Hippocampal formation (tissue), 2 donors: ENCODE data around the gene FURIN.
"Not testable (repeated sequence)": the region's sequence is repeated elsewhere in the genome, so short reads cannot be mapped to it uniquely, and the experiment has no call there.

Experiments used
- DNase-seq, 2 donors: peaks; one replicate each; lab custom pipeline; 2025; lab: John Stamatoyannopoulos, UW

The FURIN gene

DNA sequence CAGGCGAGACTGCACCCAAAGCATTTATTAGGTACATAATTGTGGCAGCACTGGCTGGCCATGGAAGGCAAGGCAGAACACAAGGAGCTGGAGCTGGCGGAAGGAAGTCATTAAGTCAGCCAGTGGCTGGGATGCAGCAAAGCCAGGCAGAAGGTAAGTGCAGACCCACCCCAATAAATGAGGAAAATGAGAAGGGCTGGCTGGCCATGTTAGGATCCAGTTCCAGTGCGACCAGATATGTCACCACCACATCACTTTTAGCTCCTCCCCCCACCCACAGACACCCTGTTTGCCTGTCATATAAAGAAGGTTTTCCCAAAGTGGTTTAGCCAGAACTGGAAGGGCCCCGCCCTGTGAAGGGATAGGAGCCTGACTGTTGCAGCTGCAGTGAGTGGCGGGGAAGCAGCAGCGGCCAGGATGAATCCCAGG is at the start of gene FURIN:
Gene FURIN (plus strand): TSS at position 328 of the 429 bp plus-strand sequence. CDS start 7,153 bp downstream, outside the sequence.
- no peak for DNase-seq

DNA sequence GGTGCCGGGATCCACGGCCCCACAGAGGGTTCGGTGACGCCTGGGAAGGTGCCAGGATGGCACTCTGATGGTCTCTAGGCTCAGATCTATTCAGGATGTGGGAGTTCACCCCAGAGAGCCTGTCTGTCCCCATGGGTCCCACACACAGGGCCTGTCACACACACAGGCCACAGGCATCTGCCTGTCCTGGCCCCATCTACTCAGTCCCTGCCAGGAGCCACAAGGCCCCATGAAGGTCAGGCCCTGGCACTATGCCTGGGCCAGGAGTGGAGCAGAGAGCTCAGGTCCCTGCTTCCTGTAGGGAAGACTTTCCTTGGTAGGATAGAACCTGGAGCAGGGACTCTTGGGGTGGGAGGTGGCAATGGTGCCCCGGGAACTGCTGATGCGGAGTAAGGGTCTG is 49.0 kb upstream of the FURIN start:
- no peak for DNase-seq

GRCh38 chr15:90819850-90820249 is 48.5 kb upstream of the FURIN start:
- DNase-seq = no peak

- no peak for DNase-seq
Measured at GRCh38 chr15:90820481-90820880, 47.9 kb upstream of the FURIN start.

- no peak for DNase-seq
Measured at GRCh38 chr15:90822204-90822955, 46.0 kb upstream of the FURIN start.

DNA sequence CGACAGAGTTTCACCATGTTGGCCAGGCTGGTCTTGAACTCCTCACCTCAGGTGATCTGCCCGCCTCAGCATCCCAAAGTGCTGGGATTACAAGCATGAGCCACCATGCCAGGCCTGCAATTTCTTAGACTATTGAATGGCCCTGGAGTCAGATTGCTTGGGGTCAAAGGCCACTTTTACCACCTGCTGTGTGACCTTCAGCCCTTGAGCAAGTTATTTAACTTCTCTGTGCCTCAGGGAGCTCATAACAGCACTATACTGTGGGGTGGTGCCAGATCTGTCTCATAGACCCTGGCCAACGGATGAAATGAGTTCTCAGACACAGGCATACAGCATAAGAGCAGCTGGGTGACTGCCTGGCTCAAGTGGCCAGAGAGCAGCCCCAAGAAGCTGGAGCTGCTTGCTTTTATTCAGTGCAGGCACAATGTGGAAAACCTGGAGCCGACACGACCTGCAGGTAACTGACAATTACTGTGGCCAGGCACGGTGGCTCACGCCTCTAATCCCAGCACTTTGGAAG is 44.9 kb upstream of the FURIN start:
- DNase-seq = no peak

DNA sequence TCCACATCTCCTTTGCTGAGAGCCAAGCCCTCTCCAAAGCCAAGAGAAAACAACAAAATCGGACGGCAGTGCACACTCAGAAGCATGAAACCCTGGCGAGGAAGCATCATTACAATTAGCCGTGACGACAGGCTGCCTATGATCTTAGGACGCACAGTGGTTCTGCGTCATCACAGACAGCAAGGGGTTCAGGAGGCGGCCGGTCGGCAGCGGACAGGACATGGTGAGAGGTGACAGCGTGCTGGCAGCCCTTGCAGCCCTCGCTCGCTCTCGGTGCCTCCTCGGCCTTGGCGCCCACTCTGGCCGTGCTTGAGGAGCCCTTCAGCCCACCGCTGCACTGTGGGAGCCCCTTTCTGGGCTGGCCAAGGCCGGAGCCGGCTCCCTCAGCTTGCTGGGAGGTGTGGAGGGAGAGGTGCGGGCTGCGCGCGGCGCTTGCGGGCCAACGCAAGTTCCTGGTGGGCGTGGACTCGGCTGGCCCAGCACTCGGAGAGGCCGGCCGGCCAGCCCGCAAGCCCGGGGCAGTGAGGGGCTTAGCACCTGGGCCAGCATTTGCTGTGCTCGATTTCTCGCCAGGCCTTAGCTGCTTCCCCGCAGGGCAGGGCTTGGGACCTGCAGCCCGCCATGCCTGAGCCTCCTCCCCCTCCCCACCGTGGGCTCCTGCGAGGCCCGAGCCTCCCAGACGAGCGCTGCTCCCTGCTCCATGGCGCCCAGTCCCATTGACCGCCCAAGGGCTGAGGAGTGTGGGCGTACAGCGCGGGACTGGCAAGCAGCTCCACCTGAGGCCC is 43.1 kb upstream of the FURIN start:
- DNase-seq = not testable (repeated sequence)

GRCh38 chr15:90826206-90826885 is 42.0 kb upstream of the FURIN start:
- not testable (repeated sequence) for DNase-seq

DNA sequence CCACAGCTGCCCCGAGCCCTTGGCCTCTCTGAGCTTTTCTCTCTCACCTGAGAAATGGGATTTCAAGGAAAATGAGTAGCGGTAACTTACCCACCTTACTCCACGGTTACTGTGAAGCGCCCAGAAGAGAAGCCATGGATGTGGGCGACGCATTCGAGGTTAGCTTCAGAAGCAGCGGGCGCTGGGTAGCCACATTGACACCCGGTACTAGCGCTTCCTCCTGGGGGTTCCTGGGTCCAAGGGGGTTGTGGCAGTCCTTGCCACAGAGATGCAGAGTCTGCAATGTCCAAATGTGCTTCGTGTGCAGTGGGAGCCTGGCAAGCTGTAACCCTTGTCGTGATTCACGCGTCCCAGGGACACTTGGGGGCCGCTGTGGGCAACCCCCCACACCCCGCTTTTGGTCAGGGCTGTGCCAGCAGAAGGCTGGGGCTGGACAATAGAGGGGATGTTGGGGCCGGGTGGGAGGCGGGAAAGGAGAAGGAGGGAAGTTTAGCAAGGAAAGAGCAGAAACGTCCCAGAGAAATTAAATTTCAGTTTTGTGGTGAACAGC is 41.4 kb upstream of the FURIN start:
- no peak for DNase-seq

GRCh38 chr15:90828111-90828510 is 40.3 kb upstream of the FURIN start:
- no peak for DNase-seq

DNA sequence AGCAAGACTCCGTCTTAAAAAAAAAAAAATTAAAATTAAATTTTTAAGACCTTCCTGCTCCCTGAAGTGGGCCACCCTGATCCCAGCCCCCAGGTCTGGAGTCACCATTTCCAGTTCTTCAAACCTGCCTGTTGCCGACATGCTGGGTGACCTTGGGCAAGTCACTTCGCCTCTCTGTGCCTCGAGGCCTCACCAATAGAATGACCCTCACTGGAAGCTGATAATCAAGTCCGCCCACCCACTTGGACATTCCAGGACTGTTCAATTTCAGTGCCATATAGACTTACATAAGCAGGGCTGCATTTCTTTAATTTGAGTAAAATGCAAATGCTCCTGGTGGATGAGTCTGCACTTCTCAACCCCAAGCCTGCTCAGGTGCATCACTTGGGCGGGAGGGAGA is 39.3 kb upstream of the FURIN start:
- DNase-seq = no peak

DNA sequence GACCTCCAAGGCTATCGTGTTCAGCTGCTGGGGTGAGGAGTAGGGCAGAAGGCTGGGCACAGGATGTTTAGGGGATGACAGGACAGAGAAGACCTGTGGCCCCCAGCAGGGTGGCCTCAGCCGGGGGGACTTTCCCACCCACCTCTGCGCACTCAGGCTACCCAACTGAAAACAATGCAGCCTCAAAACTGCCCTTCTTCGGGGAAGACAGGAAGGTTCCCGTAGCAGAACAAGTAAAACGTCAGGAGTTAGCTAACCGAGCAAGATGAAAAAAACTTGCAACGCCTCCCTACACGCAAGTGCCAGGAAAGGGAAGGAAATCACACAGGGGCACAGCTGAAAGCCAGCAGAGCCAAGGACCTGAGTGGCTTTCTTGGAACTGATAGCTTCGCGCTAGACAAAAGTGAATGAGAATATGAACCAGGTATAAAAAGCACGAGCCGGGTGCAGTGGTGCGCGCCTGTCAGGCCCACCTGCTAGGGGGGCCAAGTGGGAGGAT is 38.4 kb upstream of the FURIN start:
- no peak for DNase-seq

DNA sequence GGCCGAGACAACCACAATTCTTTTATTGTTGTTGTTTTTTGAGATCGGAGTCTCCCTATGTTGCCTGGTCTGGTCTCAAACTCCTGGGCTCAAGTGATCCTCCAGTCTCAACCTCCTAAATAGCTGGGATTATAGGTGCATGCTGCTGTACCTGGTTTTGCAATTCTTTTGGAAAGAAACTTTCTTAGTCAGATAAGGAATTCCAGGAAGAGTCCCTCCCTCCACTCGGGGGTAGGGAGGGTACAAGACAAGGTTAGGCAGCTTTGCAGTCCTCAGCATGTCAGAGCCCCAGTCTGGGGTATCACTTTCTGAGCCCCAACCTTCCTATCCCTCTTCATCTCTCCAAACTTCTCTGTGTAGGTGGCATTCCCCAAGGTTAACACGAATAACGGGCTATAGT is 33.8 kb upstream of the FURIN start:
- DNase-seq = no peak

DNA sequence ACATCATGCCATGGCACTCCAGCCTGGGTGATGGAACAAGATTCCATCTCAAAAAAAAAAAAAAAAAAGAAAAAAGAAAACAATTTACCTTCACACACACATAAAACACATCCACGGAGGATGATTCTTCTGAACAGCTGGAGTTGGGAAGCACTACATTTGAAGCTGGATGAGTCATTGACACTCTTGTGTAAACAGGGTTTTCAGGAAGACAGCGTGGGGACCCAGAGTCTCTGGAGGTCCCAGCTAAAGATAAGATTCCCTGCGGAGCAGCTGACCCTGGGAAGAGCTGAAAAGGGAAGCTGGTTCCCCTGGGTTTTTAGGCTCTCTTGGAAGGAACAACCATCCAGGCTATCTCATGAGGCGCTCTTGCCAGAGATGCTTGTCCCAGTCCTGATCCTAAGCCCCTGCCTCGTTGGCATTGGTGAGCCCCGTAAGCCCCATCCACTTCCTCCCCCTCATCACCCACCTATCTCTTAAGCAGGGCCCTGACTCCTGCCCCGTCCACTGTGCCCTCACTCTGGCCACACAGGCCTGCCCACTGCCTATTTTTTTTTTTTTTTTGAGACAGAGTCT is 32.0 kb upstream of the FURIN start:
- no peak for DNase-seq

- no peak for DNase-seq
Measured at GRCh38 chr15:90837094-90837493, 31.3 kb upstream of the FURIN start.

GRCh38 chr15:90838139-90838538 is 30.2 kb upstream of the FURIN start:
- no peak for DNase-seq

DNA sequence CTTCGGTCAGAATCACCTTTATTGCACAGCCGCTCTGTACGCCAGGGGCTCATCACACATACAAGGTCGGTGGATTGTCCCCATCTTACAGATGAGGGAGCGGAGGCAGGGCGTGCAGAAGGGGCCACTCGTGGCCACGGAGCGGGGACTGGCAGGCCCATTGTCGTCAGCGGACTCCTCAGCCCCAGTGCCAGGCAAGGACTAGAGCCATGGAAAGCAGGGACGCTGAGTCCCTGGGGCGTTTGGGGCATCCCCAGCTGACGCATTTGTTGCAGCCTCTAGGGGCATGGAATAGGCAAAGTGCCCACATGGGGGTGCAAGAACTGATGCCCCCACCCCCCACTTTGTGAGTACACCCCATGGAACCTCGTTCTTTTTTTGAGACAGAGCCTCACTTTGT is 29.8 kb upstream of the FURIN start:
- no peak for DNase-seq

- peak in 1 of 2 donors; percentile 72 for DNase-seq
Measured at GRCh38 chr15:90839187-90840071, 29.0 kb upstream of the FURIN start.

DNA sequence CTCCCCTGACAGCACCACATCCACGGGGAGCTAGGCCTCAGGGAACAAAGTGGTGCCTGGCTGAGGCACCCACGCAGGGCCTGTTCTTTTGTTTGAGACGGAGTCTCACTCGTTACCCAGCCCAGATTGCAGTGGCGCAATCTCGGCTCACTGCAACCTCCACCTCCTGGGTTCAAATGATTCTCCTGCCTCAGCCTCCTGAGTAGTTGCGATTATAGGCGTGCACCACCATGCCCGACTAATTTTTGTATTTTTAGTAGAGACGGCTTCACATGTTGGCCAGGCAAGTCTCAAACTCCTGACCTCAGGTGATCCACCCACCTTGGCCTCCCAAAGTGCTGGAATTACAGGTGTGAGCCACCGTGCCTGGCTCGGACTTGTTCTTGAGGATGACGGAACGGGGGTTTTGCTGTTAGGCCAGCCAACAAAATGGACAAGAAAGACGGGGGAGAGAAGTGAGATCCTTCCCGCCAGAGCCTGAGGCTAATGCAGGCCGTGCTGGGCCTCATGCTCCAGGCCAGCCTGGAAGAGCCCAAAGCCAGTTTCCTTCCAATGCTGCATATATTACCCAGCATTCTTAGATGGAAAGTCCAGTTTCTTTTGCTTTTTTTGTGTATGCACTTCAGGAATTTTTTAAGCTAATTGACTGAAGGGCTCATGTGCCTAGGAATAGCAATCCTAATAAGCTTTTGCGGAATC is 28.1 kb upstream of the FURIN start:
- DNase-seq = no peak

GRCh38 chr15:90840954-90841353 is 27.4 kb upstream of the FURIN start:
- DNase-seq = no peak
